Cardiac fibroblast (primary cell): ENCODE measurements around the gene CYP51A1.
"Not testable (repeated sequence)": the region's sequence is repeated elsewhere in the genome, so short reads cannot be mapped to it uniquely, and the experiment has no call there.

Source experiments
- DNase-seq, 2 donors: peaks; one replicate each; pipeline versions ENCODE4 v3.0.0 to v3.0.0-alpha.2; 2010; ENCODE audit warnings: low read depth in 2 of 2
- H3K4me3 ChIP-seq, 2 donors: replicated peaks in 1 of 2; 1 replicate in 1 of 2; 2 replicates in 1 of 2; pipeline ENCODE4 v1.5.1; 2011; ENCODE audit warnings: low read depth in 2 of 2, low read length in 2 of 2, mild to moderate bottlenecking in 2 of 2, moderate library complexity in 1 of 2
- CTCF ChIP-seq: IDR thresholded peaks from one replicate; pipeline ENCODE4 v1.5.1; 2011; ENCODE audit warnings: low read depth, mild to moderate bottlenecking, low read length, inconsistent platforms

Gene CYP51A1

GRCh38 chr7:92121681-92122080 lies 12.6 kb downstream of the CYP51A1 start:
- TF ChIP-seq CTCF, result no peak
- no peak for DNase-seq
- no peak overlapping the region for H3K4me3 ChIP-seq

- TF ChIP-seq CTCF, result no peak
- peak in 1 of 2 donors; percentile 3 for DNase-seq
- no peak overlapping the region for H3K4me3 ChIP-seq
Observed at GRCh38 chr7:92119213-92119759, 15.0 kb downstream of the CYP51A1 start.

DNA sequence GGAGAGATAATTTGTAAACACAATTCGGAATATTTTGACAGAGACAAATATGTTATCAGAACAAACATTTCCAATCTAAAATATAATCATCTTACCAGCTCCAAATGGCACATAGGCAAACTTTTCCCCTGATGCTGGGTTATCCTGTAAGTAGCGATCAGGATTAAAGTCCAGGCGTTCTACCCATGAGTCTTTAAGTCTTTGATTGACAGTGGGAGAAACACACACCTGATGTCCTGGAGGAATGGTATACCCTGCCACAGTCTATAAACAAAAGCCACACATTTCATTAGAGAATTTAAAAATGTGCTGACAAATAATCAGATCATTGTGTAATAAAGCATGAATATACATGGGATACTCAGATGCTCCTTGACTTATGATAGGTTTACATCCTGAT lies 17.3 kb downstream of the CYP51A1 start:
- no peak for DNase-seq
- H3K4me3 ChIP-seq, result no peak overlapping the region
- no peak for TF ChIP-seq CTCF

DNA sequence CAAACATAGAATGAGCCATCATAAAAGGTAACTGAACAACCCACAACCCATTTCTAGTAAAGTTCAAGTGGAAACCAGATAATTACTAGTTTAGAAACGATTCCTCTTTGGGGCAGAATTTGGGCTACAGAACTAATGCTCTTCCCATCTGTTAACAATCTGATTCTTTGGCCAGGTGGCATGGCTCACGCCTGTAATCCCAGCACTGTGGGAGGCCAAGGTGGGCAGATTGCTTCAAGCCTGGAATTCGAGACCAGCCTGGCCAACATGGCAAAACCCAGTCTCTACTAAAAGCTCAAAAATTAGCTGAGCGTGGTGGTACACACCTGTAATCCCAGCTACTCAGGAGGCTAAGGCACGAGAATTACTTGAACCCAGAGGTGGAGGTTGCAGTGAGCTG lies 18.5 kb downstream of the CYP51A1 start:
- no peak for DNase-seq

GRCh38 chr7:92110857-92111256 lies 23.4 kb downstream of the CYP51A1 start:
- no peak for DNase-seq
- TF ChIP-seq CTCF, result no peak

More for the DNA sequence above, 18.5 kb downstream of the CYP51A1 start:
- TF ChIP-seq CTCF, result no peak
- no peak overlapping the region for H3K4me3 ChIP-seq

DNA sequence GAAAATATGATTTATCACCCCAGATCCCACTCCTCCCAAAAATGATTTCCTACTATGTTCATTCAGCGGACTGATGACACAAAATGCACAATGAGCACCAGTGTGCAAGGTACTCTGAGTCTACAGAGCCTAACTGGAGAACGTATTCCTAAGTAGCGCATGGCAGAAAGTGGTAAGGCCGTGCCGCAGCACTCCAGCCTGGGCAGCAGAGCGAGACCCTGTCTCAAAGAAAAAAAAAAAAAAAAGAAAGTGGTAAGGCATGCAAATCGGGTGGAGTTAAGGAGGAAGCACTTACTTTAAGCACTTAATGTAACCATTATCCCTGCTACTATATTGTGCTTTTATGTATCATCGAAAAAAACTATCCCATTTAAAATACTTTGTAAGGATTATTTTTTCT lies 25.5 kb downstream of the CYP51A1 start:
- TF ChIP-seq CTCF, result no peak
- H3K4me3 ChIP-seq, result no peak overlapping the region
- no peak for DNase-seq

More at GRCh38 chr7:92110857-92111256, 23.4 kb downstream of the CYP51A1 start:
- no peak overlapping the region for H3K4me3 ChIP-seq

GRCh38 chr7:92102862-92103261 lies 31.4 kb downstream of the CYP51A1 start:
- H3K4me3 ChIP-seq, result not testable (repeated sequence)
- peak in 1 of 2 donors; percentile 58 for DNase-seq
